Ecto neural progenitor cell (in vitro differentiated cells): Measurements from ENCODE around the gene PSMD3.

ENCODE experiments used
- DNase-seq: peaks from one replicate; pipeline ENCODE4 v3.0.0-alpha.2; 2018; ENCODE audit warnings: low spot score

The PSMD3 gene

GRCh38 chr17:40022961-40023541 is 42.4 kb downstream of the PSMD3 start:
- no peak for DNase-seq

DNA sequence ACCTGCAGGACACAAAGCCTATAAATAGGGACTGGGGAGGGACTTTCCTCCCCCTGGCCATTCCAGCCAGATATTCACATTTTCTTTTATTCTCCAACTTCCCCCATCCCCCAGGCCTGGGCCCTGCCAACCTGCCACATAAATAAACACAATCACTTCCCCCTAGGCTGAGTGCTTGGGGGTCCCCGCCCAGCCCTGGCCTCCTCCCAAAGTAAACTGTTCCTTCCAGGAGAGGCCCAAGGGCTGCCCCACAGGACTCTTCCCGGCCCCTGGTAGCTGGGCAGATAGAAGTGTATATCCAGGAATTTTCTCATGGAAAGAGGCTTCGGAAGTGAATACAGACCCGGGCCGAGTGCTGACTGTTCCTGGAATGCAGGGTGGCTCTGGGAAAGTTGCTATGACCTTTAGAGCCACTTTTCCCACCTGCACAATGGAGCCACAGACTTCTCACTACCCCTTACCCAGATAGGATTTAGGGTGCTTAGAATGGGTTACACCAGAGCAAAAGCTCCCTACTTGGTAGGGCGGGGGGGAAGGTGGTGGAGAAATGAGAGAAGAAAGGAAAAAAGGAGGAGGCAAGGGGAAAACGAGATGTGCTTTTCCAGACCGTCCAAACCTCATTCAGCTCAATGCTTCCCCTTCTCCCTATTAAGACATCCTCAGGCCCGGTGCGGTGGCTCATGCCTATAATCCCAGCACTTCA is 43.1 kb downstream of the PSMD3 start:
- DNase-seq: no peak

DNA sequence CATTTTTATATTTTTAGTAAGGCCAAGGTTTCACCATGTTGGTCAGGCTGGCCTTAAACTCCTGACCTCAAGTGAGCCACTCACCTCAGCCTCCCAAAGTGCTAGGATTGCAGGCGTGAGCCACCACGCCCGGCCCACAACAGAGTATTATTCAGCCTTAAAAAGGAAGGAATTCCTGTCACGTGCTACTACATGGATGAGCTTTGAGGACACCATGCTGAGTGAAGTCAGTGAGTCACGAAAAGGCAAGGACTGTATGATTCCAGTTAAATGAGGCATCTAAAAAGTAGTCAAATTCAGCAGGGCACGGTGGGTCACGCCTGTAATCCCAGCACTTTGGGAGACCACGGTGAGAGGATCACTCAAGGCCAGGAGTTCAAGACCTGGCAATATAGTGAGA is 44.3 kb downstream of the PSMD3 start:
- DNase-seq: no peak

DNA sequence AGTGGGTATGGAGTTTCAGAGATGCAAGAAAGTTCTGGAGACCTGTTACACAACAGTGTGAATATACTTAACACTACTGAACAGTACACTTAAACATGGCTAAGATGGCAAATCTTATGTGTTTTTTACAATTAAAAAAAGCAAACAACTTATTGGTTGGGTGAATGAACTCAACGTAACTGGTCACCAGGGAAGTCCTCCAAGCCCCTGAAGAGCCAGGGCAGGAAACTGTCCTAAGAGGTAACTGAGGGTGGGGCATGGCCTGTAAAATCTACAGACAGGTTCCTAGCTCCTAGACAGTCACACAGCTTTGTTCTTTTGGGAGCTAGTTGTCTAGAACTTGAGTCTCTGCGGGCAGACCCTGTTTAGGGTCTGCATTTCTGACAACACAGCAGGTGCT is 45.0 kb downstream of the PSMD3 start:
- DNase-seq: no peak

GRCh38 chr17:40025991-40026815 is 45.6 kb downstream of the PSMD3 start:
- DNase-seq: no peak

DNA sequence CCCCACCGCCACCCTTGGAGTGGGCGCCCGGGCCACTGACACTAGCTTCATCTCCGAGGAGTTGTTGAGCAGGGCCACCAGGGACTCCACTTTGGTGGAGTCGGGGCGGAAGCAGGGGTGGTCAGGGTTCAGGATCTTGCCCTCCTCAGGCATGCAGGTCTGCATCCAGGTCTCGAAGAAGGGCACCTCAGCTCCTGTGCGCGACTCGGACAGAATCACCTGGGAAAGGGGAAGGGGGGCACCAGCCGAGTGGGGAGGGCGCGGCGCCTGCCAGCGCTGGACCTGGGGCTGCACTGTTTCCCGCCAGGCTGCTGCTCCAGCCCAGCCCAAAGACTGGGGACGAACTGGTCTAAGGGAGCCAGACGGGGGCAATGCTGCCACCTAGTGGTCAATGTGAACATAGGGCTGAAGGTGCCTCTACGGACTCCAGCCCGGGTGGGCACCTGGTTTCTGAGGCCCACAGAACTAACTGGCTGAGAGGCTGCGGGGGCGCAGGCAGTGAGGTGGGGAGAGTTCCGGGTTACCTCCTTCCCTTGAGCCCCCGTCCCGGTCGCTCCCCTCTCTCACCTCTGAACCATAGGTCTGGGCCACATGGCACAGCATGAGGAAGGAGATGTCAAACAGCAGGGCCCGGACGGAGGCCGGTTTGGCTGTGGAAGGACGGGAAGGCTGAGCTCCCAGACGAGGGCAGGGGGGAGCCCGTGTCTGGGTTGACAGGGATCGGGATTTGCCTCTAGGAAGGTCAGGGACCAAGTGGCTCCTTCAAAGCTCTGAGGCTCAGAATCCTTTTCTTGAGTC is 46.4 kb downstream of the PSMD3 start:
- DNase-seq: peak; percentile 92

DNA sequence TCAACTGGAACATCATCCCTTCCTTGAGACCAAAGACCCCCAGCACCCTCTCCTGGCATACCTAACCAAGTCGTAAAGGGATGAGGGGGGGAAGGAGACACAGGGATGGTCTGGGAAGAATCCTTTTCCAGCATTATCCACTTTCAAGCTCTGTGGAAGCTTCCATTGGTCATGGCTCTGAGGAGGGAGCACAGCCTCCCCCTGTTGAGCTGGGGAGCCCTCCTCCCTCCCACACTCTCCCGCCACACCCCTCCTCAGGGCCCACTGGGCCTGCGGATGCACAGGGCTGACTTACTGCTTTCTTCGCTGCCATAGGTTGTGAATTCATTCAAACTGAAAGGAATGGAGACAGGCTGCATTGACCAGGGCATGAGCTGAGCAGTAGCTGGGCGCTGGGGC is 47.0 kb downstream of the PSMD3 start:
- DNase-seq: no peak

- no peak for DNase-seq
Observed at GRCh38 chr17:40028595-40028994, 48.0 kb downstream of the PSMD3 start.

DNA sequence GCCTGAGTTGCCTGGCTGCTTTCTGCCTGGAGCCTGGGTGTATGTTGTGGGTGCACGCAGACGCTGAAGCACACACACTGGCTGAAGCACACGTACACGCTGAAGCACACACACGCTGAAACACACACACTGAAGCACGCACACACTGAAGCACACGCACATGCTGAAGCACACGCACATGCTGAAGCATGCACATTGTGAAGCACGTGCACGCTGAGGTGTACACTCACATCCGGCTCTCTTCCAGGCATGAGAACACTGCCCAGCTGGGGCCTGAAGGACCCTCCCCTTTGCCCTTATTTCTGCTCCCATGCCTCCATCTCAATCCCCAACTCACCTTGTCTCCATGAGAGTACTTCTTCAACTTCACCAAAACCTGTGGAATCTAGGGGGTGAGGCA is 51.1 kb downstream of the PSMD3 start:
- DNase-seq: no peak

- DNase-seq: peak; percentile 38
Observed at GRCh38 chr17:40032322-40033320, 52.0 kb downstream of the PSMD3 start.

- no peak for DNase-seq
Observed at GRCh38 chr17:40033339-40033738, 52.7 kb downstream of the PSMD3 start.

DNA sequence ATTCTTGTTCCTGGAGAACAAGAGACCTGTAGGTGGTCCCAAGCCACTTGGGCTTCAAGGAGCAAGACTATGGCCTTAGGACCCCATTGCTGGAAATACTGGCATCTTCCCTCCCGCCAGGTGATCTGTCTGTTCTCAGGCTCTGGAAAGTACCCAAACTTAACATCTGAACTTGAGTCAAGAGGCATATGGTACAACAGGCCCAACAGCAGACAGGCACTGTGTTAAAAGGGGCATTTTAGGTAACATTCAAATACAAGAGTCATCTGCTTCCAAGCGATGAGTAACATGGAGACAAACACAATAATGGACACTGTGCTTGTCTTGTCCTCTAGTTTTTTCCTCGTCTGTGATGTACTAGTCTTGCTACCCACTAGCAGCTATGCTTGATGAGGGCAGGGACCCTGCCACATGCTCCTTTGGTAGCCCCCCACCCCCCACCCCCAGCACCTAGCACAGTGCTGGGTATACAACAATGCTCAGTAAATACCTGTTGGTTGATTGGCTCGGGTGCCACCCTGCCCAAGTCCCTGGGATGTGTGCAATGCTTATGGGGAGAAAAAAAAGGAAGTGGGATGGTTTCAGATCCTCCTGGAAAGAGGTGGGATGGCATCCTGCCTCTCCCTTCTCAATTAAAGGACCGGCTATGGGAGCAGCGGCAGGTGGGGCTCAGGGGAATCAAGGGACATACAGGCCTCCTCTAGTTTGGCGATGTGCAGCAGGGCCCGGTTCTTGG is 54.0 kb downstream of the PSMD3 start:
- no peak for DNase-seq

DNA sequence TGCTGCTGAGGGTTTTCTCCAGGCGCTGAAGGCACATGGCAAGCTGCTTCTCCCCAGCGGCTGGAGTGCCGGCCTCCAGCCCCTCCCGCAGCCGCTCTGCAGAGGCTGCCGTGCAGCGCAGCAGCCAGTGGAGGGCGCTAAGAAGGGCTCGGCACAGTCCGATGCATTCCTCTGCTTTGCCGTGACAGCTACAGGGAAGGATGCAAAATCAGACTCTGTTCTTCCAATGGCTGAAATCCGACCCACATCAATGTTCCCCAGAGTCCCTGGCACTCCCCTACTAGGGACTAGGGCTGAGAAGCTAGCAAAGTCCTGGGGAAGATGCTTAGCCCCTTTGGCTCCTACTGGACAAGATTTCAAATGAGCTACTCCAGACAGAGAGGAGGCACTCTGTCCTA is 54.6 kb downstream of the PSMD3 start:
- peak; percentile 88 for DNase-seq

DNA sequence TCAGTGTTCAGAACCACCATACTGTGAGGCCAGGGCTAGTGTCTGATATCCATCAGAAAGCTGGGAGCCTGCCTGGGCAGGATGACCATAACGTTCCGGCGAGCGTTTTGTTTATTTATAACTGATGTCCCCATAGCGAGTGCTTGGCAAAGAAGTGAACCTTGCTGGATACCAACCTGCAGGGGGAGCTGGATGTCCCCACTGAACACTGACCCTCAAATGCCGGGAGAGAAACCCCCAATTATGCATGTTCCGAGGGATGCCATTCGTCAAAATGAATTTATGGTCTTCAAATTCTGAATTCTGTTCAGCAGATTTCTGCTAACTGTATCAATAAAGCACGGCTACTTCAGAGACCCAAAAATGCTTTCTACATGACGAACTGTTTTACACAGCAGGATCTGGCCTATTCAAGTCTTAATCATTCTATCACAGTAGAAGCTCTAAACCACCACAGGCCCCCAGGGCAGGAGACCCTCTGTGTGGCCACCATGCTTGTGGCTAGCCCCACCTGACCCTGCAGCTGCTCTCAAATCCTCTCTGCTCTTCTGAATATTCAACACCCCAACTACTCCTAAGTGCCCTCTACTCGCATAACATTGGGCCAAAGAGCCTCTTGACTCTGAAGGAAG is 58.4 kb downstream of the PSMD3 start:
- DNase-seq: no peak

GRCh38 chr17:40041196-40041595 is 60.6 kb downstream of the PSMD3 start:
- DNase-seq: no peak
